GM23338 (cell line): ENCODE data around the gene BRF1. TPM values are rescaled to one million over a fixed set of nuclear protein-coding genes. Genes with fewer than 3 reads are reported as not detected.

ENCODE experiments used
- ATAC-seq: fragments of 200-7000 bp; cut with Tn5 transposase; 3 replicates; pipeline ENCODE4 v1.9.1; 2020
- DNase-seq: peaks from one replicate; pipeline ENCODE4 v3.0.0-alpha.2; 2015; ENCODE audit warnings: low spot score
- H2AFZ ChIP-seq: fragments of 200-600 bp; sonication (generic); 2 replicates; pipeline ENCODE4 v1.8.0; 2016; ENCODE audit warnings: antibody characterized with exemption, mild to moderate bottlenecking, moderate library complexity
- H3F3A ChIP-seq: fragments of 200-600 bp; sonication (generic); replicated peaks from 2 replicates; pipeline ENCODE4 v1.8.0; 2017; ENCODE audit warnings: antibody characterized with exemption, mixed run types, low read depth
- H3K27ac ChIP-seq: fragments of 200-600 bp; sonication (generic); 2 replicates; pipeline ENCODE4 v1.6.1; 2016; ENCODE audit warnings: low read depth
- H3K27me3 ChIP-seq: fragments of 200-600 bp; sonication (generic); 2 replicates; pipeline ENCODE4 v1.8.0; 2016; ENCODE audit warnings: mild to moderate bottlenecking, mixed run types, moderate library complexity; ENCODE audit not compliant: insufficient read depth
- H3K36me3 ChIP-seq: fragments of 200-600 bp; sonication (generic); 2 replicates; pipeline ENCODE4 v1.8.0; 2016; ENCODE audit warnings: mild to moderate bottlenecking; ENCODE audit not compliant: insufficient read depth
- H3K4me1 ChIP-seq: fragments of 200-600 bp; sonication (generic); 2 replicates; pipeline ENCODE4 v1.8.0; 2016; ENCODE audit warnings: mild to moderate bottlenecking, moderate library complexity; ENCODE audit not compliant: insufficient read depth
- H3K4me2 ChIP-seq: fragments of 200-600 bp; sonication (generic); 2 replicates; pipeline ENCODE4 v1.7.1; 2017; ENCODE audit warnings: mixed run types
- H3K4me3 ChIP-seq: fragments of 200-600 bp; sonication (generic); 2 replicates; pipeline ENCODE4 v1.6.1; 2016; ENCODE audit warnings: mixed run types
- H3K79me2 ChIP-seq: fragments of 200-600 bp; sonication (generic); replicated peaks from 2 replicates; pipeline ENCODE4 v1.8.0; 2017; ENCODE audit warnings: mild to moderate bottlenecking; ENCODE audit not compliant: insufficient read depth
- H3K9me2 ChIP-seq: fragments of 200-600 bp; sonication (generic); 2 replicates; pipeline ENCODE4 v1.8.0; 2017; ENCODE audit not compliant: insufficient read depth
- H4K20me1 ChIP-seq: fragments of 200-600 bp; sonication (generic); replicated peaks from 2 replicates; pipeline ENCODE4 v1.8.0; 2017; ENCODE audit warnings: mild to moderate bottlenecking; ENCODE audit not compliant: insufficient read depth
- H3K27ac Mint-ChIP-seq: 2 replicates; pipeline ENCODE4 v1.8.0; 2020; ENCODE audit warnings: inconsistent platforms, mild to moderate bottlenecking, moderate library complexity, mixed read lengths
- H3K27me3 Mint-ChIP-seq: 3 replicates; pipeline ENCODE4 v1.8.0; 2022; ENCODE audit warnings: low read depth, mild to moderate bottlenecking, moderate library complexity, mixed read lengths, inconsistent platforms; ENCODE audit not compliant: insufficient read depth, poor library complexity
- H3K36me3 Mint-ChIP-seq: 3 replicates; pipeline ENCODE4 v1.8.0; 2021; ENCODE audit warnings: low read depth, mild to moderate bottlenecking, inconsistent platforms, moderate library complexity, mixed read lengths
- H3K4me1 Mint-ChIP-seq: 3 replicates; pipeline ENCODE4 v1.8.0; 2020; ENCODE audit warnings: mild to moderate bottlenecking, inconsistent platforms, mixed read lengths
- H3K4me3 Mint-ChIP-seq: 3 replicates; pipeline ENCODE4 v1.8.0; 2021; ENCODE audit warnings: moderate library complexity, mild to moderate bottlenecking, inconsistent platforms, mixed read lengths
- H3K9me3 Mint-ChIP-seq: 3 replicates; pipeline ENCODE4 v1.8.0; 2020; ENCODE audit warnings: moderate library complexity, mild to moderate bottlenecking, inconsistent platforms, mixed read lengths
- JUNB ChIP-seq: IDR thresholded peaks from one replicate; pipeline ENCODE4 v1.6.1; 2016; ENCODE audit warnings: antibody characterized with exemption; ENCODE audit not compliant: unreplicated experiment
- POLR2AphosphoS5 ChIP-seq: IDR thresholded peaks from 2 replicates; pipeline ENCODE4 v1.6.1; 2016; ENCODE audit warnings: antibody characterized with exemption, low read depth
- STAT1 ChIP-seq: IDR thresholded peaks from one replicate; pipeline ENCODE4 v1.6.1; 2016; ENCODE audit warnings: antibody characterized with exemption; ENCODE audit not compliant: unreplicated experiment
- ZNF114 ChIP-seq: fragments of 250-450 bp; sonication (Bioruptor Pico); IDR thresholded peaks from 2 replicates; pipeline ENCODE4 v1.5.0; 2020; ENCODE audit warnings: mild to moderate bottlenecking, moderate library complexity
- ZNF331 ChIP-seq: fragments of 250-450 bp; sonication (Bioruptor Pico); IDR thresholded peaks from 2 replicates; pipeline ENCODE4 v1.5.0; 2020; ENCODE audit warnings: low read depth, mild to moderate bottlenecking, moderate library complexity
- polyA plus RNA-seq: library from polyadenylated mRNA; unstranded; fragments of >200 nt; fragmentation: Nextera tagmentation; extraction: Ambion mirVana; gene quantifications from 2 replicates; pipeline ENCODE4 v1.2.1, GENCODE V29; 2016
- total RNA-seq: library from RNA; depleted of rRNA; stranded (reverse); fragments of >200 nt; shearing (Covaris generic); gene quantifications from 2 replicates; pipeline ENCODE4 v1.2.3, GENCODE V29; 2014
- TF ChIP-seq, protein P1 (sequence below): IDR thresholded peaks from 2 replicates; pipeline ENCODE4 v1.6.1; 2016; ENCODE audit warnings: antibody characterized with exemption
- TF ChIP-seq, protein P2 (sequence below): fragments of 250-450 bp; sonication (Bioruptor Pico); IDR thresholded peaks from 2 replicates; pipeline ENCODE4 v1.5.0; 2020; ENCODE audit warnings: mild to moderate bottlenecking, moderate library complexity
- TF ChIP-seq, protein P3 (sequence below): IDR thresholded peaks from one replicate; pipeline ENCODE4 v1.6.1; 2018; ENCODE audit warnings: antibody characterized with exemption; ENCODE audit not compliant: unreplicated experiment

Gene BRF1
- total and polyA plus RNA-seq, 2 experiments from 2014 or later = 8.6 to 29.9 TPM

DNA sequence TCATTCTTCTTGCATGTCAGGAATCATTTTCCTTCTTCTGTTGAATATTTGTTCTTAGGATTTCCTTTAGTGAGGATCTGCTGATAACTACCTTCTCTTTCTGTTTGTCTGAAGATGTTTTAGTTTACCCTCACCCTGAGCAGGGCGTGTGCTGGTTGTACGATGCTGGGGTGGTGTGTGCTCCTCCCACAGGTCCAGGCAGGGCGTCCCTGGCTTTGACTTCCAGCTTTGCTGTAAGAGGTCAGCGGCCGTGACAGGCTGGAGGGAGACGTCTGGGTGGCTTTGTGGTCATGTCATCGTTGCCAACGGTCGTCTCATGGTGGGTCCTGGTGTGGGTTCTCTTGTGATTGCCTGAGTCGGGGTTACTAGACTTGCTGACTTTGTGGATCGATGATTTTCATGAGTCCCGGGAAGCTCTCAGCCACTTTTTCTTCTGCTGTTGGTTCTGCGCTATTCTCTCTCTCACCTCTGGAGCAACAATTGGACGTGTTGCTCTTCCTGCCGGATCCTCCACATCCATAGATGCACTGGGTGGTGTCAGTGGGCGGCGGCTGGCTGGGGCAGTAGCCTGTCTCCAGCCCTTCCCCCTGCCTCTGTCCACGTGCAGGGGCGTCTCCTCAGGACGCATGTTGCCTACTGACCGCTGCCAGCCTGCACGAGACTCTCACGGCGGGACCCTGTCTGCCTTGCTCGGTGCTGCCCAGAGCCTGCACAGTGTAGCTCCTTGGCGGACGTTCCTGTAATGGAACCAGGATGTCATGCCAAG, 22.2 kb upstream of the BRF1 start:
- Histone ChIP-seq H3F3A (no peaks in the 10 kb centered on the region), H3K9me2 (no peaks in the 10 kb centered on the region), H3K4me1 (peaks cover 26% of the 10 kb centered on the region; the same call in 1 of the 2 replicates), H4K20me1 (peaks cover 61% of the 10 kb centered on the region; the same call in 1 of the 2 replicates), H2AFZ (no peak overlapping the region), H3K79me2 (peaks cover 93% of the 10 kb centered on the region), H3K27ac (no peak overlapping the region), H3K36me3 (no peaks in the 10 kb centered on the region), H3K4me3 (no peak overlapping the region), H3K4me2 (no peak overlapping the region), H3K27me3 (no peaks in the 10 kb centered on the region)
- DNase-seq (no peak), ATAC-seq (no peak)
- peaks cover 46% of the 10 kb centered on the region for H3K4me1 Mint-ChIP-seq
- no peak overlapping the region for H3K27ac Mint-ChIP-seq
- H3K4me3 Mint-ChIP-seq = no peak overlapping the region; the same call in 2 of the 3 replicates
- H3K36me3 Mint-ChIP-seq = peaks cover 5% of the 10 kb centered on the region; the same call in 2 of the 3 replicates
- peaks cover 18% of the 10 kb centered on the region for H3K27me3 Mint-ChIP-seq
- H3K9me3 Mint-ChIP-seq = no peaks in the 10 kb centered on the region; the same call in 2 of the 3 replicates
- TF ChIP-seq, protein P1, sequence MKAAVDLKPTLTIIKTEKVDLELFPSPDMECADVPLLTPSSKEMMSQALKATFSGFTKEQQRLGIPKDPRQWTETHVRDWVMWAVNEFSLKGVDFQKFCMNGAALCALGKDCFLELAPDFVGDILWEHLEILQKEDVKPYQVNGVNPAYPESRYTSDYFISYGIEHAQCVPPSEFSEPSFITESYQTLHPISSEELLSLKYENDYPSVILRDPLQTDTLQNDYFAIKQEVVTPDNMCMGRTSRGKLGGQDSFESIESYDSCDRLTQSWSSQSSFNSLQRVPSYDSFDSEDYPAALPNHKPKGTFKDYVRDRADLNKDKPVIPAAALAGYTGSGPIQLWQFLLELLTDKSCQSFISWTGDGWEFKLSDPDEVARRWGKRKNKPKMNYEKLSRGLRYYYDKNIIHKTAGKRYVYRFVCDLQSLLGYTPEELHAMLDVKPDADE = no peak

DNA sequence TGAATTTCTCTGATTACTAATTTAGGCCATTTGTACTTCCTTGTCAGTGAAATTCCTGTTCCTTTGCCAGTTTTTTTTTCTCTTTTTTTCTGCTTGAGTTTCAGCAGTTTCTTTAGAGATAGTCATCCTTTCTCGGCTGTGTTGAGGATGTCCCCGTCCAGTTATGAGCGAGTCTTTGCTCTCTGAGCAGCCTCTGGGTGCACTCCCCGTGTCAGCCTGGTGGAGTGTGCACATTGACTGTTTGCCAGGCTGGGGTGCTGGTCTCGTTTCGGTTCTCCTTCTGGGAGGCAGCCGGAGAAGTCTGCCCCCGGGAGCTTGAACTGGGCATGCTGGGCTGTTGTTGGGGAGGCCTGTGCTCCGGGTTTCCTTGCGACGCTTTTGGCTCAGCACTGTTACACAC, 16.7 kb upstream of the BRF1 start:
- H3K4me2 ChIP-seq = no peak overlapping the region
- H3K4me3 Mint-ChIP-seq = no peak overlapping the region
- no peak for DNase-seq
- H4K20me1 ChIP-seq = peaks cover 44% of the 10 kb centered on the region
- no peak overlapping the region for H3K27ac Mint-ChIP-seq
- peaks cover 22% of the 10 kb centered on the region for H3K27me3 Mint-ChIP-seq
- H3F3A ChIP-seq = peaks cover 6% of the 10 kb centered on the region; the same call in 1 of the 2 replicates
- no peak overlapping the region for H3K4me3 ChIP-seq
- no peak overlapping the region for H3K27ac ChIP-seq
- ATAC-seq = no peak
- H3K9me2 ChIP-seq = no peaks in the 10 kb centered on the region
- no peaks in the 10 kb centered on the region for H3K27me3 ChIP-seq
- peaks cover 15% of the 10 kb centered on the region for H3K4me1 Mint-ChIP-seq
- no peaks in the 10 kb centered on the region; the same call in 1 of the 2 replicates for H3K4me1 ChIP-seq
- H3K36me3 ChIP-seq = no peaks in the 10 kb centered on the region
- no peak overlapping the region for H2AFZ ChIP-seq
- H3K9me3 Mint-ChIP-seq = no peaks in the 10 kb centered on the region; the same call in 2 of the 3 replicates
- peaks cover 69% of the 10 kb centered on the region for H3K79me2 ChIP-seq
- H3K36me3 Mint-ChIP-seq = peaks cover 2% of the 10 kb centered on the region
- TF ChIP-seq POLR2AphosphoS5 (no peak), ZNF114 (CRISPR knock-in tag) (no peak), STAT1 (no peak), JUNB (no peak), ZNF331 (no peak)
- TF ChIP-seq, protein P2, sequence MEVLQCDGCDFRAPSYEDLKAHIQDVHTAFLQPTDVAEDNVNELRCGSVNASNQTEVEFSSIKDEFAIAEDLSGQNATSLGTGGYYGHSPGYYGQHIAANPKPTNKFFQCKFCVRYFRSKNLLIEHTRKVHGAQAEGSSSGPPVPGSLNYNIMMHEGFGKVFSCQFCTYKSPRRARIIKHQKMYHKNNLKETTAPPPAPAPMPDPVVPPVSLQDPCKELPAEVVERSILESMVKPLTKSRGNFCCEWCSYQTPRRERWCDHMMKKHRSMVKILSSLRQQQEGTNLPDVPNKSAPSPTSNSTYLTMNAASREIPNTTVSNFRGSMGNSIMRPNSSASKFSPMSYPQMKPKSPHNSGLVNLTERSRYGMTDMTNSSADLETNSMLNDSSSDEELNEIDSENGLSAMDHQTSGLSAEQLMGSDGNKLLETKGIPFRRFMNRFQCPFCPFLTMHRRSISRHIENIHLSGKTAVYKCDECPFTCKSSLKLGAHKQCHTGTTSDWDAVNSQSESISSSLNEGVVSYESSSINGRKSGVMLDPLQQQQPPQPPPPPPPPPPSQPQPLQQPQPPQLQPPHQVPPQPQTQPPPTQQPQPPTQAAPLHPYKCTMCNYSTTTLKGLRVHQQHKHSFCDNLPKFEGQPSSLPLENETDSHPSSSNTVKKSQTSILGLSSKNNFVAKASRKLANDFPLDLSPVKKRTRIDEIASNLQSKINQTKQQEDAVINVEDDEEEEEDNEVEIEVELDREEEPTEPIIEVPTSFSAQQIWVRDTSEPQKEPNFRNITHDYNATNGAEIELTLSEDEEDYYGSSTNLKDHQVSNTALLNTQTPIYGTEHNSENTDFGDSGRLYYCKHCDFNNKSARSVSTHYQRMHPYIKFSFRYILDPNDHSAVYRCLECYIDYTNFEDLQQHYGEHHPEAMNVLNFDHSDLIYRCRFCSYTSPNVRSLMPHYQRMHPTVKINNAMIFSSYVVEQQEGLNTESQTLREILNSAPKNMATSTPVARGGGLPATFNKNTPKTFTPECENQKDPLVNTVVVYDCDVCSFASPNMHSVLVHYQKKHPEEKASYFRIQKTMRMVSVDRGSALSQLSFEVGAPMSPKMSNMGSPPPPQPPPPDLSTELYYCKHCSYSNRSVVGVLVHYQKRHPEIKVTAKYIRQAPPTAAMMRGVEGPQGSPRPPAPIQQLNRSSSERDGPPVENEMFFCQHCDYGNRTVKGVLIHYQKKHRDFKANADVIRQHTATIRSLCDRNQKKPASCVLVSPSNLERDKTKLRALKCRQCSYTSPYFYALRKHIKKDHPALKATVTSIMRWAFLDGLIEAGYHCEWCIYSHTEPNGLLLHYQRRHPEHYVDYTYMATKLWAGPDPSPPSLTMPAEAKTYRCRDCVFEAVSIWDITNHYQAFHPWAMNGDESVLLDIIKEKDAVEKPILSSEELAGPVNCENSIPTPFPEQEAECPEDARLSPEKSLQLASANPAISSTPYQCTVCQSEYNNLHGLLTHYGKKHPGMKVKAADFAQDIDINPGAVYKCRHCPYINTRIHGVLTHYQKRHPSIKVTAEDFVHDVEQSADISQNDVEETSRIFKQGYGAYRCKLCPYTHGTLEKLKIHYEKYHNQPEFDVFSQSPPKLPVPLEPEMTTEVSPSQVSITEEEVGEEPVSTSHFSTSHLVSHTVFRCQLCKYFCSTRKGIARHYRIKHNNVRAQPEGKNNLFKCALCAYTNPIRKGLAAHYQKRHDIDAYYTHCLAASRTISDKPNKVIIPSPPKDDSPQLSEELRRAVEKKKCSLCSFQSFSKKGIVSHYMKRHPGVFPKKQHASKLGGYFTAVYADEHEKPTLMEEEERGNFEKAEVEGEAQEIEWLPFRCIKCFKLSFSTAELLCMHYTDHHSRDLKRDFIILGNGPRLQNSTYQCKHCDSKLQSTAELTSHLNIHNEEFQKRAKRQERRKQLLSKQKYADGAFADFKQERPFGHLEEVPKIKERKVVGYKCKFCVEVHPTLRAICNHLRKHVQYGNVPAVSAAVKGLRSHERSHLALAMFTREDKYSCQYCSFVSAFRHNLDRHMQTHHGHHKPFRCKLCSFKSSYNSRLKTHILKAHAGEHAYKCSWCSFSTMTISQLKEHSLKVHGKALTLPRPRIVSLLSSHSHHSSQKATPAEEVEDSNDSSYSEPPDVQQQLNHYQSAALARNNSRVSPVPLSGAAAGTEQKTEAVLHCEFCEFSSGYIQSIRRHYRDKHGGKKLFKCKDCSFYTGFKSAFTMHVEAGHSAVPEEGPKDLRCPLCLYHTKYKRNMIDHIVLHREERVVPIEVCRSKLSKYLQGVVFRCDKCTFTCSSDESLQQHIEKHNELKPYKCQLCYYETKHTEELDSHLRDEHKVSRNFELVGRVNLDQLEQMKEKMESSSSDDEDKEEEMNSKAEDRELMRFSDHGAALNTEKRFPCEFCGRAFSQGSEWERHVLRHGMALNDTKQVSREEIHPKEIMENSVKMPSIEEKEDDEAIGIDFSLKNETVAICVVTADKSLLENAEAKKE (CRISPR knock-in tag) = no peak
- TF ChIP-seq, protein P3, sequence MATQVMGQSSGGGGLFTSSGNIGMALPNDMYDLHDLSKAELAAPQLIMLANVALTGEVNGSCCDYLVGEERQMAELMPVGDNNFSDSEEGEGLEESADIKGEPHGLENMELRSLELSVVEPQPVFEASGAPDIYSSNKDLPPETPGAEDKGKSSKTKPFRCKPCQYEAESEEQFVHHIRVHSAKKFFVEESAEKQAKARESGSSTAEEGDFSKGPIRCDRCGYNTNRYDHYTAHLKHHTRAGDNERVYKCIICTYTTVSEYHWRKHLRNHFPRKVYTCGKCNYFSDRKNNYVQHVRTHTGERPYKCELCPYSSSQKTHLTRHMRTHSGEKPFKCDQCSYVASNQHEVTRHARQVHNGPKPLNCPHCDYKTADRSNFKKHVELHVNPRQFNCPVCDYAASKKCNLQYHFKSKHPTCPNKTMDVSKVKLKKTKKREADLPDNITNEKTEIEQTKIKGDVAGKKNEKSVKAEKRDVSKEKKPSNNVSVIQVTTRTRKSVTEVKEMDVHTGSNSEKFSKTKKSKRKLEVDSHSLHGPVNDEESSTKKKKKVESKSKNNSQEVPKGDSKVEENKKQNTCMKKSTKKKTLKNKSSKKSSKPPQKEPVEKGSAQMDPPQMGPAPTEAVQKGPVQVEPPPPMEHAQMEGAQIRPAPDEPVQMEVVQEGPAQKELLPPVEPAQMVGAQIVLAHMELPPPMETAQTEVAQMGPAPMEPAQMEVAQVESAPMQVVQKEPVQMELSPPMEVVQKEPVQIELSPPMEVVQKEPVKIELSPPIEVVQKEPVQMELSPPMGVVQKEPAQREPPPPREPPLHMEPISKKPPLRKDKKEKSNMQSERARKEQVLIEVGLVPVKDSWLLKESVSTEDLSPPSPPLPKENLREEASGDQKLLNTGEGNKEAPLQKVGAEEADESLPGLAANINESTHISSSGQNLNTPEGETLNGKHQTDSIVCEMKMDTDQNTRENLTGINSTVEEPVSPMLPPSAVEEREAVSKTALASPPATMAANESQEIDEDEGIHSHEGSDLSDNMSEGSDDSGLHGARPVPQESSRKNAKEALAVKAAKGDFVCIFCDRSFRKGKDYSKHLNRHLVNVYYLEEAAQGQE = no peak
- TF ChIP-seq, protein P1 = no peak
